Renal cortical epithelial cell (primary cell): ENCODE measurements around the gene ACBD7. TPM values are rescaled to one million over a fixed set of nuclear protein-coding genes. Genes with fewer than 3 reads are reported as not detected.

Experiments used
- DNase-seq: peaks from one replicate; pipeline ENCODE4 v3.0.0-alpha.2; 2011; ENCODE audit warnings: low read depth
- total RNA-seq: library from RNA; depleted of rRNA; stranded (reverse); fragments of >200 nt; gene quantifications from 2 replicates; pipeline ENCODE4 v1.2.3, GENCODE V29; 2014

The ACBD7 gene
- total RNA-seq, 1 donor from 2014 or later = 1.3 TPM

GRCh38 chr10:15091418-15091817 lies 2.8 kb upstream of the ACBD7 start:
- DNase-seq = no peak

- DNase-seq = peak; percentile 99
Observed at GRCh38 chr10:15084502-15084922, 4.1 kb downstream of the ACBD7 start.

- DNase-seq = no peak
Observed at GRCh38 chr10:15083674-15084501, 4.7 kb downstream of the ACBD7 start.

- no peak for DNase-seq
Observed at GRCh38 chr10:15075421-15075820, 13.2 kb downstream of the ACBD7 start.

GRCh38 chr10:15072358-15072757 lies 16.2 kb downstream of the ACBD7 start:
- DNase-seq = no peak

GRCh38 chr10:15069230-15069629 lies 19.3 kb downstream of the ACBD7 start:
- DNase-seq = no peak

- DNase-seq = no peak
Observed at GRCh38 chr10:15068802-15069201, 19.8 kb downstream of the ACBD7 start.

GRCh38 chr10:15067154-15067553 lies 21.4 kb downstream of the ACBD7 start:
- no peak for DNase-seq

- no peak for DNase-seq
Observed at GRCh38 chr10:15060638-15061037, 27.9 kb downstream of the ACBD7 start.

GRCh38 chr10:15059914-15060313 lies 28.7 kb downstream of the ACBD7 start:
- DNase-seq = no peak

- no peak for DNase-seq
Observed at GRCh38 chr10:15058689-15059088, 29.9 kb downstream of the ACBD7 start.

GRCh38 chr10:15053061-15053460 lies 35.5 kb downstream of the ACBD7 start:
- no peak for DNase-seq

GRCh38 chr10:15052121-15052520 lies 36.5 kb downstream of the ACBD7 start:
- no peak for DNase-seq

GRCh38 chr10:15049533-15049932 lies 39.0 kb downstream of the ACBD7 start:
- peak; percentile 63 for DNase-seq

GRCh38 chr10:15046626-15047025 lies 42.0 kb downstream of the ACBD7 start:
- no peak for DNase-seq

- no peak for DNase-seq
Observed at GRCh38 chr10:15045380-15045779, 43.2 kb downstream of the ACBD7 start.

- no peak for DNase-seq
Observed at GRCh38 chr10:15043674-15044073, 44.9 kb downstream of the ACBD7 start, which contains the start of gene OLAH. TSS of gene OLAH (plus strand) at chr10:15043943. CDS start at chr10:15047289, 3,346 bp downstream.

- no peak for DNase-seq
Observed at GRCh38 chr10:15038416-15038815, 50.2 kb downstream of the ACBD7 start.

GRCh38 chr10:15037691-15038090 lies 50.9 kb downstream of the ACBD7 start:
- no peak for DNase-seq

- no peak for DNase-seq
Observed at GRCh38 chr10:15035385-15036301, 52.9 kb downstream of the ACBD7 start.

GRCh38 chr10:15027741-15028140 lies 60.8 kb downstream of the ACBD7 start:
- DNase-seq = no peak
